HG02884 (cell line): ENCODE data around the gene BARHL1.
"Not testable (repeated sequence)": the region's sequence is repeated elsewhere in the genome, so short reads cannot be mapped to it uniquely, and the experiment has no call there.

ENCODE experiments used
- ATAC-seq: cut with Tn5 transposase; IDR thresholded peaks from one replicate; pipeline ENCODE4 v1.9.1; 2021; ENCODE audit warnings: mild to moderate bottlenecking, moderate library complexity; ENCODE audit not compliant: unreplicated experiment

The BARHL1 gene

GRCh38 chr9:132556235-132556634, 26.2 kb upstream of the BARHL1 start:
- no peak for ATAC-seq

- ATAC-seq, result no peak
Observed at GRCh38 chr9:132556714-132557113, 25.7 kb upstream of the BARHL1 start.

- ATAC-seq, result no peak
Observed at GRCh38 chr9:132557159-132557558, 25.2 kb upstream of the BARHL1 start.

GRCh38 chr9:132559711-132560110, 22.7 kb upstream of the BARHL1 start:
- no peak for ATAC-seq

- ATAC-seq, result no peak
Observed at GRCh38 chr9:132560616-132561202, 21.7 kb upstream of the BARHL1 start.

- ATAC-seq, result no peak
Observed at GRCh38 chr9:132562306-132562573, 20.2 kb upstream of the BARHL1 start.

- ATAC-seq, result no peak
Observed at GRCh38 chr9:132564526-132564925, 17.9 kb upstream of the BARHL1 start.

- not testable (repeated sequence) for ATAC-seq
Observed at GRCh38 chr9:132568787-132569186, 13.6 kb upstream of the BARHL1 start.

GRCh38 chr9:132571806-132572600, 10.4 kb upstream of the BARHL1 start:
- ATAC-seq, result no peak

- ATAC-seq, result no peak
Observed at GRCh38 chr9:132572921-132573320, 9.5 kb upstream of the BARHL1 start.

GRCh38 chr9:132575005-132575609, 7.3 kb upstream of the BARHL1 start:
- ATAC-seq, result no peak

- ATAC-seq, result no peak
Observed at GRCh38 chr9:132575811-132576210, 6.6 kb upstream of the BARHL1 start.

GRCh38 chr9:132577119-132577518, 5.3 kb upstream of the BARHL1 start:
- no peak for ATAC-seq

- ATAC-seq, result no peak
Observed at GRCh38 chr9:132578367-132578932, 4.0 kb upstream of the BARHL1 start.

GRCh38 chr9:132579427-132579798, 3.0 kb upstream of the BARHL1 start:
- no peak for ATAC-seq

GRCh38 chr9:132582786-132583583, 579 bp downstream of the BARHL1 start:
- no peak for ATAC-seq

- ATAC-seq, result no peak
Observed at GRCh38 chr9:132583584-132584304, 1.3 kb downstream of the BARHL1 start.

GRCh38 chr9:132584601-132585560, 2.5 kb downstream of the BARHL1 start:
- no peak for ATAC-seq

GRCh38 chr9:132585954-132586829, 3.8 kb downstream of the BARHL1 start:
- no peak for ATAC-seq
